GM19452 (cell line): ENCODE data around the gene ZBTB38.

Source experiments
- ATAC-seq: cut with Tn5 transposase; IDR thresholded peaks from one replicate; pipeline ENCODE4 v1.9.1; 2021; ENCODE audit not compliant: unreplicated experiment

ZBTB38 gene

GRCh38 chr3:141368062-141368924 lies at the start of gene ZBTB38:
TSS of gene ZBTB38 (plus strand) at chr3:141368504. CDS start at chr3:141442389, 73,885 bp downstream.
- ATAC-seq: no peak

GRCh38 chr3:141320399-141321108 lies 47.8 kb upstream of the ZBTB38 start:
- no peak for ATAC-seq

- no peak for ATAC-seq
Measured at GRCh38 chr3:141321109-141321497, 47.2 kb upstream of the ZBTB38 start.

GRCh38 chr3:141323936-141324704 lies 44.2 kb upstream of the ZBTB38 start:
- no peak for ATAC-seq

GRCh38 chr3:141326123-141326522 lies 42.2 kb upstream of the ZBTB38 start:
- ATAC-seq: no peak

- no peak for ATAC-seq
Measured at GRCh38 chr3:141326626-141327025, 41.7 kb upstream of the ZBTB38 start.

- ATAC-seq: no peak
Measured at GRCh38 chr3:141328286-141329166, 39.8 kb upstream of the ZBTB38 start.

- no peak for ATAC-seq
Measured at GRCh38 chr3:141330235-141330634, 38.1 kb upstream of the ZBTB38 start.

- ATAC-seq: no peak
Measured at GRCh38 chr3:141330718-141331376, 37.5 kb upstream of the ZBTB38 start.

- ATAC-seq: peak; percentile 47
Measured at GRCh38 chr3:141331377-141332318, 36.7 kb upstream of the ZBTB38 start.

- no peak for ATAC-seq
Measured at GRCh38 chr3:141332416-141332815, 35.9 kb upstream of the ZBTB38 start.

GRCh38 chr3:141333836-141334626 lies 34.3 kb upstream of the ZBTB38 start:
- no peak for ATAC-seq

- ATAC-seq: no peak
Measured at GRCh38 chr3:141334627-141335250, 33.6 kb upstream of the ZBTB38 start.

GRCh38 chr3:141335531-141336061 lies 32.7 kb upstream of the ZBTB38 start:
- ATAC-seq: no peak

- peak; percentile 90 for ATAC-seq
Measured at GRCh38 chr3:141336672-141337522, 31.4 kb upstream of the ZBTB38 start.

GRCh38 chr3:141337523-141337854 lies 30.8 kb upstream of the ZBTB38 start:
- no peak for ATAC-seq

GRCh38 chr3:141337991-141338390 lies 30.3 kb upstream of the ZBTB38 start:
- no peak for ATAC-seq
